Right lobe of liver (tissue), 4 donors: Measurements from ENCODE around the gene DGKI.

Experiments
- CTCF ChIP-seq, 4 donors: fragments of 200-600 bp in 3 of 4; fragments of 450-650 bp in 1 of 4; IDR thresholded peaks; one replicate each; pipeline versions ENCODE4 v1.5.1 to v1.8.0; 2016 to 2022; ENCODE audit warnings: antibody characterized with exemption in 4 of 4, mild to moderate bottlenecking in 2 of 4
- POLR2A ChIP-seq: fragments of 450-650 bp; IDR thresholded peaks from one replicate; pipeline ENCODE4 v1.6.1; 2017; ENCODE audit warnings: antibody characterized with exemption, mild to moderate bottlenecking
- donor health status: DM: no; HTN: no; CAD: no.
- donor health status: DM: no; HTN: no; CAD: no.
- donor health status: DM: no; HTN: yes; CAD: no.

- TF ChIP-seq POLR2A (no peak), CTCF (IDR thresholded peaks at IDR 0.05) (no peak)
Observed at GRCh38 chr7:137507096-137507495, 339.7 kb downstream of the DGKI start.
